Neural cell (in vitro differentiated cells): Measurements from ENCODE around the gene ALDH5A1.

Source experiments
- EZH2 ChIP-seq: fragments of 200-600, 300-800 bp; shearing (Covaris generic), sonication (generic); IDR thresholded peaks from 2 replicates; pipeline ENCODE4 v1.6.1; 2014; ENCODE audit warnings: antibody characterized with exemption, low read length, borderline replicate concordance, mild to moderate bottlenecking; ENCODE audit not compliant: insufficient read depth, poor library complexity, severe bottlenecking
- POLR2AphosphoS5 ChIP-seq: IDR thresholded peaks from 2 replicates; pipeline ENCODE4 v1.6.1; 2012
- RAD21 ChIP-seq: fragments of 450-650 bp; conservative IDR thresholded peaks from 2 replicates; pipeline ENCODE4 v1.6.1; 2014; ENCODE audit warnings: antibody characterized with exemption, mild to moderate bottlenecking, moderate library complexity
- SMC3 ChIP-seq: fragments of 450-650 bp; conservative IDR thresholded peaks from 2 replicates; pipeline ENCODE4 v1.6.1; 2014; ENCODE audit warnings: antibody characterized with exemption, mild to moderate bottlenecking, moderate library complexity; ENCODE audit not compliant: poor library complexity
- TF ChIP-seq, protein P1 (sequence below): fragments of 450-650 bp; IDR thresholded peaks from 2 replicates; pipeline ENCODE4 v1.5.1; 2014; ENCODE audit warnings: antibody characterized with exemption, mild to moderate bottlenecking, moderate library complexity; ENCODE audit not compliant: poor library complexity, severe bottlenecking

DNA sequence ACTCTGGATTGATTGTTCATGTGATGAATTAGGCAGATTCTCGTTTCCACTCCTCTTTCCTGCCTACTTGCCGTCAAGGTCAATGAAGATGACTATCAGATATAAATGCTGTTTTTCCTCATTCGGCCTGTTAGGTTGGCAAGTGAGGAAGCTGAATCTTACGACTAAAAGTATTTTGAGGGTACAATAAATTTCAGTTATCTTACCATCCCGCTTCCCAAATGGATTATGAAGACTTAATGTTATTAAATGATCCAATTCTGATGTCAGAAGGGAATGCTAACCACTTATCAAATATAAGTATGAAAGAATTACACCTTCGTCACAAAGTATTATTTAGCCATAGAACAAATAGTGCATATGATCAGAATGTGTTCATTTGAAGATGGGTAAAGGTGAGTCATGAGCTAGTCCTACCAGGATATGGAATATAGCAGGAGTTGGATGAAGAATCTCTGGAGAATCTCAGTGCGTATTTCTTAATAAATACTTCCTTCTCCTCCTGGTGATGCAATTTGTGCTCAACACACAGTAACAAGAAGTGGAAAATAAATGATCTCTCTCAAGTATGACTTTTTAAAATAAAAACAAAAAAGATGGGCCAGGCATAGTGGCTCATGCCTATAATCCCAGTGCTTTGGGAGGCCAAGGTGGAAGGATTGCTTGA, 10.0 kb upstream of the ALDH5A1 start:
- TF ChIP-seq RAD21 (no peak), SMC3 (no peak), POLR2AphosphoS5 (no peak), EZH2 (no peak)
- TF ChIP-seq, protein P1, sequence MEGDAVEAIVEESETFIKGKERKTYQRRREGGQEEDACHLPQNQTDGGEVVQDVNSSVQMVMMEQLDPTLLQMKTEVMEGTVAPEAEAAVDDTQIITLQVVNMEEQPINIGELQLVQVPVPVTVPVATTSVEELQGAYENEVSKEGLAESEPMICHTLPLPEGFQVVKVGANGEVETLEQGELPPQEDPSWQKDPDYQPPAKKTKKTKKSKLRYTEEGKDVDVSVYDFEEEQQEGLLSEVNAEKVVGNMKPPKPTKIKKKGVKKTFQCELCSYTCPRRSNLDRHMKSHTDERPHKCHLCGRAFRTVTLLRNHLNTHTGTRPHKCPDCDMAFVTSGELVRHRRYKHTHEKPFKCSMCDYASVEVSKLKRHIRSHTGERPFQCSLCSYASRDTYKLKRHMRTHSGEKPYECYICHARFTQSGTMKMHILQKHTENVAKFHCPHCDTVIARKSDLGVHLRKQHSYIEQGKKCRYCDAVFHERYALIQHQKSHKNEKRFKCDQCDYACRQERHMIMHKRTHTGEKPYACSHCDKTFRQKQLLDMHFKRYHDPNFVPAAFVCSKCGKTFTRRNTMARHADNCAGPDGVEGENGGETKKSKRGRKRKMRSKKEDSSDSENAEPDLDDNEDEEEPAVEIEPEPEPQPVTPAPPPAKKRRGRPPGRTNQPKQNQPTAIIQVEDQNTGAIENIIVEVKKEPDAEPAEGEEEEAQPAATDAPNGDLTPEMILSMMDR, result no peak
